Measurements from ENCODE around the gene SH3TC1. TPM values are rescaled to one million over a fixed set of nuclear protein-coding genes. Genes with fewer than 3 reads are reported as not detected.

The SH3TC1 gene
- total RNA-seq, 4 donors from 2014 or later: 13.7 to 18.7 (median 15.2) TPM

- Histone ChIP-seq H3K27ac (replicated peaks in 1 of 4) (peak overlapping the region in 3 of 4 donors; percentile 47 to 58 (median 57)), H3K9me3 (no peaks in the 10 kb centered on the region), H3K4me1 (peaks cover 30 to 48% (median 42%) of the 10 kb centered on the region in 4 donors), H3K27me3 (peaks cover 0 to 12% (median 0%) of the 10 kb centered on the region in 4 donors), H3K4me3 (no peak overlapping the region), H3K36me3 (no peaks in the 10 kb centered on the region)
- TF ChIP-seq POLR2AphosphoS5 (IDR thresholded peaks at IDR 0.05) (no peak), CTCF (IDR thresholded peaks at IDR 0.05) (no peak), EP300 (IDR thresholded peaks at IDR 0.05) (no peak), POLR2A (IDR thresholded peaks at IDR 0.05; ENCODE audit: low read depth) (no peak)
- DNase-seq (ENCODE audit: extremely low spot score): no peak
- WGBS: 60% methylated on average over 1 of the region's 8 CpGs
- intact Hi-C loops (cut with DNase I): no loop called here
These were observed 67.4 kb downstream of the SH3TC1 start for GRCh38 chr4:8266508-8266907.

- TF ChIP-seq EP300 (IDR thresholded peaks at IDR 0.05) (no peak), POLR2AphosphoS5 (IDR thresholded peaks at IDR 0.05) (peak in 1 of 2 donors; percentile 47), CTCF (IDR thresholded peaks at IDR 0.05) (peak; percentile 62 to 79 (median 71))
- peaks cover 34 to 54% (median 47%) of the 10 kb centered on the region in 4 donors for H3K4me1 ChIP-seq
- H3K9me3 ChIP-seq: no peaks in the 10 kb centered on the region
- peak overlapping the region; percentile 32 to 58 (median 52) for H3K27ac ChIP-seq (replicated peaks in 1 of 4)
- no peak overlapping the region for H3K4me3 ChIP-seq
- peaks cover 0 to 12% (median 0%) of the 10 kb centered on the region in 4 donors for H3K27me3 ChIP-seq
- 30% methylated on average over 9 of the region's 13 CpGs for WGBS
- no peak for DNase-seq (ENCODE audit: extremely low spot score)
- H3K36me3 ChIP-seq: no peaks in the 10 kb centered on the region
- intact Hi-C loops (cut with DNase I): no loop called here
These were observed 68.0 kb downstream of the SH3TC1 start for GRCh38 chr4:8267077-8267476.

- WGBS: 95% methylated on average over 7 of the region's 7 CpGs
- no peak for TF ChIP-seq CTCF (IDR thresholded peaks at IDR 0.05)
- H3K9me3 ChIP-seq: no peaks in the 10 kb centered on the region
- peak overlapping the region in 3 of 4 donors; percentile 23 to 74 (median 58) for H3K27ac ChIP-seq (replicated peaks in 1 of 4)
- no peak for DNase-seq (ENCODE audit: extremely low spot score)
- intact Hi-C loops (cut with DNase I): no loop called here
- peaks cover 45 to 66% (median 58%) of the 10 kb centered on the region in 4 donors for H3K4me1 ChIP-seq
- H3K4me3 ChIP-seq: no peak overlapping the region
- H3K36me3 ChIP-seq: no peaks in the 10 kb centered on the region
- peaks cover 0 to 12% (median 0%) of the 10 kb centered on the region in 4 donors for H3K27me3 ChIP-seq
These were observed 69.1 kb downstream of the SH3TC1 start for GRCh38 chr4:8268211-8268610.

GRCh38 chr4:8268901-8269534 lies 69.9 kb downstream of the SH3TC1 start:
- peak overlapping the region; percentile 59 to 72 (median 69) for H3K4me3 ChIP-seq
- 91% methylated on average over 19 of the region's 25 CpGs for WGBS
- TF ChIP-seq EP300 (IDR thresholded peaks at IDR 0.05) (no peak), POLR2AphosphoS5 (IDR thresholded peaks at IDR 0.05) (no peak)
- intact Hi-C loops (cut with DNase I): no loop called here
- no peaks in the 10 kb centered on the region for H3K9me3 ChIP-seq
- peak overlapping the region; percentile 71 to 81 (median 78) for H3K27ac ChIP-seq (replicated peaks in 1 of 4)
- H3K4me1 ChIP-seq: peaks cover 52 to 74% (median 66%) of the 10 kb centered on the region in 4 donors
- peaks cover 0 to 12% (median 0%) of the 10 kb centered on the region in 4 donors for H3K27me3 ChIP-seq
- no peaks in the 10 kb centered on the region for H3K36me3 ChIP-seq
- DNase-seq (ENCODE audit: extremely low spot score): no peak

GRCh38 chr4:8269535-8270417 lies 70.7 kb downstream of the SH3TC1 start, which contains the start of gene HTRA3:
HTRA3 (plus strand) TSS chr4:8269754; CDS start chr4:8269969, 215 bp downstream.
- no peaks in the 10 kb centered on the region for H3K9me3 ChIP-seq
- peak within 1 kb of the TSS; percentile 71 to 81 (median 78) for H3K27ac ChIP-seq (replicated peaks in 1 of 4)
- no peaks in the 10 kb centered on the region for H3K36me3 ChIP-seq
- DNase-seq (ENCODE audit: extremely low spot score): no peak
- peaks cover 58 to 81% (median 74%) of the 10 kb centered on the region in 4 donors for H3K4me1 ChIP-seq
- H3K4me3 ChIP-seq: peak within 1 kb of the TSS; percentile 59 to 72 (median 69)
- TF ChIP-seq CTCF (IDR thresholded peaks at IDR 0.05): peak in 2 of 3 experiments; percentile 3 to 9
- TF ChIP-seq POLR2A (IDR thresholded peaks at IDR 0.05; ENCODE audit: low read depth): peak; percentile 69
- TF ChIP-seq EP300 (IDR thresholded peaks at IDR 0.05): no peak
- TF ChIP-seq POLR2AphosphoS5 (IDR thresholded peaks at IDR 0.05): peak; percentile 79 to 84
- 11% methylated on average over 22 of the region's 111 CpGs for WGBS
- intact Hi-C loops (cut with DNase I): no loop called here
- H3K27me3 ChIP-seq: peaks cover 0 to 12% (median 0%) of the 10 kb centered on the region in 4 donors

All from esophagus muscularis mucosa (tissue), 4 donors.